ENCODE data around the gene MAML2.

Gene MAML2

DNA sequence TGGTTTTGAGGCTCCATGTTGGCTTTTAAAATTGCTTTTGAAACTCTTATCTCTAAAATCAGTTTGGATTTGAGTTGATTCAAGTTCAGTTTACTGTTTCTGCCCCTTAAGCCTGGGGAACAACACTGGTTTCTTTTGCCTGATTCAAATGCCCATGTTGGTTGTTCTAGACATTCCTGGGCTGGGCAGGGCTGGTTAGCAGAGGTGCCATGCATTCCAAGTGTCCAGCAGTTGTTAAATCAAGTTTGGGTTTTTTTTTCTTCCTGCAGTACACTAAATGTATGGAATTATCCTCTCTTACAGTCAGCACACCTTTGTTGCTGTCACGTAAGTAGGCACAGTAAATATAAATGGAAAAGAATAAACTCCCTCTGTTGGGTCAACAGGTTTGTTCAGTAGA lies 351.9 kb downstream of the MAML2 start:
- Histone ChIP-seq H3K36me3 (ENCODE audit: insufficient read depth, low read depth, low read length) (no peaks in the 10 kb centered on the region), H3K27ac (ENCODE audit: low read length) (no peak overlapping the region), H3K27me3 (ENCODE audit: insufficient read depth, low read length) (no peaks in the 10 kb centered on the region), H3K9me3 (ENCODE audit: insufficient read depth, low read depth, low read length) (no peaks in the 10 kb centered on the region), H3K9ac (ENCODE audit: low read depth, low read length) (no peak overlapping the region), H3K4me1 (ENCODE audit: insufficient read depth, low read length) (peaks cover 28% of the 10 kb centered on the region), H3K4me3 (ENCODE audit: low read length) (no peak overlapping the region)

DNA sequence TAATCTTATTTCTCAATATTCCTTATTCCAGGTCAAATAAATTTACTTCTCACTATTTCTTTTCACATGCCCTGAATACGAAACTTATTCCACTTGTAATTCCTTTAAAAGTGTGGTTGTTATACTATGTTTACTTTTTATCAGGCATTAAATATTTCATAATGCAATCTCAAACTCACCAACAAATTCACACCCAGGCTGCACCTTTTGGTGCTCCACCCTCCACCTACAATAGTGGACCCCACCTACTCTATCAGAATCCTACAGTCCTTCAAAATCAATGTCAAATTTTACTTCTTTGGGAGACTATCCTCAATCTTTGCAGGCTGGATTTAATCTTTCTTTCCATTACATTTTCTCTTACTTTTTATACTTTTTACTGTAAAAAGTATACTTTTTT lies 353.2 kb downstream of the MAML2 start:
- H3K27ac ChIP-seq (ENCODE audit: low read length): no peak overlapping the region
- H3K27me3 ChIP-seq (ENCODE audit: insufficient read depth, low read length): no peaks in the 10 kb centered on the region
- no peaks in the 10 kb centered on the region for H3K9me3 ChIP-seq (ENCODE audit: insufficient read depth, low read depth, low read length)
- H3K4me3 ChIP-seq (ENCODE audit: low read length): no peak overlapping the region
- H3K9ac ChIP-seq (ENCODE audit: low read depth, low read length): no peak overlapping the region
- H3K36me3 ChIP-seq (ENCODE audit: insufficient read depth, low read depth, low read length): no peaks in the 10 kb centered on the region
- peaks cover 28% of the 10 kb centered on the region for H3K4me1 ChIP-seq (ENCODE audit: insufficient read depth, low read length)

DNA sequence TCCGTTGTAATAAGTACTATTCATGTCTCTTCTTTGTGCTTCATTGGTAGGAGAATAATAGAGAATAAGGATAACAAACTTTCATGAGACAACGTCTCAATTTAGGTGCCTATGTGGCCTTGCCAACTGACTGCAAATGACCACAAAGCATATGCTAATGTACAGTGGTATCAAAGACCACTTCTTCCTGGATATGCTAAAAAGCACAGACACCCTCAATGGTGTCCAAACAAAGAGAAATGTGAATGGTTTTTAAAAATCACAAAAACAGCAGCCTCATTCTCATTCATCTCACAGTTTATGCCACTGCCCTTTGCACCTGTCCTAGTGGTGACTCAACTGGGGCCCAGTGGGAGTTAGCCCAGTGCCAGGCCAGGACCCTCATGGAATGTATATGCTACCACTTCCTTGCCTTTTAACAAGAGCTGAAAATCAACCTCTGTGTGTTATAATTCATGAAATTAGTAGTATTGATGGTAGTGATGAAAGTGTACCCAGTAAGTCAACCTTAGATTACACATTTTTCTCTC lies 353.9 kb downstream of the MAML2 start:
- no peaks in the 10 kb centered on the region for H3K36me3 ChIP-seq (ENCODE audit: insufficient read depth, low read depth, low read length)

DNA sequence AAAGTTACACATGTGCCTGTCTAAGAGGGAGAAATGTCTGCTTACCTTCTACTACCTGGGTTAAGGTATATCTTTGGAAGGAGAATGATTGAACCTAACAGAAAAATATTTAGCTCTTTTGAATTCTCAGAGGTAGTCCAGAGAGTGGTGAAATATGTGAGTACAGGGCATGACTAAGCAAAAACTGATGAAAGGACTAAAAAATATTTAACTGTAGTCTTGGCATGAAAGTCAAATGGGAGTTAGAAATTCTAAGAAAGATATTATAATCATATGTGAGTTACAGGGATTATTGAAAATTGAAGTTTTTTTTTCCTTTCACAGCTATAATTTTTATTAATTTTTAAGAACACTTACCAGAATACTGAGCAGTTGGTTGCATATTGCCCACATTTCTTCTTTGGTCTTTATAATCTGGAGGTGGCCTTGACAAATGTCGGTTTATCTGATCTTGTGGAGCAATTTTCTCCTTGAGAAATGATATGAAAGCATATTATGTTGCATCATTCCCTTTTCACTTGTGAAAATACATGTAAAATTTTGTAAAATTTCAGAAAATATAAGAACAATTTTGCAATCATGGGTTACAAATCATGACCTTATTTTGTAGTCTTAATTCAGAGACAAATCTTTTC lies 357.7 kb downstream of the MAML2 start:
- H3K4me3 ChIP-seq (ENCODE audit: low read length): no peak overlapping the region
- H3K9me3 ChIP-seq (ENCODE audit: insufficient read depth, low read depth, low read length): no peaks in the 10 kb centered on the region
- H3K4me1 ChIP-seq (ENCODE audit: insufficient read depth, low read length): peaks cover 15% of the 10 kb centered on the region
- H3K27ac ChIP-seq (ENCODE audit: low read length): no peak overlapping the region
- H3K9ac ChIP-seq (ENCODE audit: low read depth, low read length): no peak overlapping the region
- H3K27me3 ChIP-seq (ENCODE audit: insufficient read depth, low read length): no peaks in the 10 kb centered on the region
- no peaks in the 10 kb centered on the region for H3K36me3 ChIP-seq (ENCODE audit: insufficient read depth, low read depth, low read length)

More for the DNA sequence above, 353.9 kb downstream of the MAML2 start:
- no peak overlapping the region for H3K4me3 ChIP-seq (ENCODE audit: low read length)
- no peaks in the 10 kb centered on the region for H3K27me3 ChIP-seq (ENCODE audit: insufficient read depth, low read length)
- H3K4me1 ChIP-seq (ENCODE audit: insufficient read depth, low read length): peaks cover 28% of the 10 kb centered on the region
- no peak overlapping the region for H3K27ac ChIP-seq (ENCODE audit: low read length)
- H3K9me3 ChIP-seq (ENCODE audit: insufficient read depth, low read depth, low read length): no peaks in the 10 kb centered on the region
- no peak overlapping the region for H3K9ac ChIP-seq (ENCODE audit: low read depth, low read length)

DNA sequence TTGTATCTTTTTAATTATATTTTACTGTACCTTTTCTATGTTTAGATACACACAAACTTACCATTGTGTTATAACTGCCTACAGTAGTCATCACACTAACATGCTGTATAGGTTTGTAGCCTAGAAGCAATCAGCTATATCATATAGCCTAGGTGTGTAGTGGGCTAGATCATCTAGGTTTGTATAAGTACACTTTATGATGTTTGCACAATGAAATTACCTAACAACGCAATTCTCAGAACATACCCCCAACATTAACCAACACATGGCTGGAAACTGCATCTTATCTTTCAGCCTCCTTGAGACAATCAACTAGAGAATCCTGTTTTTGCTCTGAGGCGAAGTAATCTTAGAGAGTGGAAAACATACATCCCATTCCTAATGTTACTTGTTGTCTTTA lies 358.9 kb downstream of the MAML2 start:
- Histone ChIP-seq H3K9ac (ENCODE audit: low read depth, low read length) (no peak overlapping the region), H3K27me3 (ENCODE audit: insufficient read depth, low read length) (no peaks in the 10 kb centered on the region), H3K4me3 (ENCODE audit: low read length) (no peak overlapping the region), H3K27ac (ENCODE audit: low read length) (no peak overlapping the region), H3K4me1 (ENCODE audit: insufficient read depth, low read length) (peaks cover 3% of the 10 kb centered on the region; the same call in 1 of the 2 replicates), H3K9me3 (ENCODE audit: insufficient read depth, low read depth, low read length) (no peaks in the 10 kb centered on the region), H3K36me3 (ENCODE audit: insufficient read depth, low read depth, low read length) (no peaks in the 10 kb centered on the region)

DNA sequence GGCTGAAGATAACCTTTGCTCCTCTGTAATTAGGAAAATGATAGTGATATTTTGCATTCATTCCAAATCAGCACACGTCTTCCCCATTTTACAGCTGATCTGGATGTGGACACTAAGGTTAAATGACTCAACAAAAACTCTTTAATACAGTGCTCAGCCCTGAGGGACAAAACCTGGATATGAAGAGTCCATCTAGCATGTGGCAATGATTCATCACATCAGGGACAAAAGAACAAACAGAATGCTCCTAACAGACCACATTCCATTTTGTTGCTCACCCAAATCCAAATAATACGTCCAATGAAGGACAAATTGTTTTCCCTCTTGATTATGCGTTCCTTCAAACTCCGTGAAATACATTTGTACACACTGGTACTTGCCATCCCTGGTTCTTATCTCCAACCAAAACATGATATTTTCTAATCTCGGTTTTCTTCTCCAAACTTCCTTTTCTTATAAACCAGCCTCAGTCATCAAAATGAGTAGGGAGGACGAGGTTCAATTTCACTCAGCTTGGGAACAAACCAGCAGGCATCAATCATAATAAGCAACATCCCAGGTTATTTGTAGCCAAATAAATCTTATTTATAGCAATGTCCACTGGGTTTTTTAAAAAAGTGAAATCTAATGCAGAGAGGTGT lies 365.3 kb downstream of the MAML2 start:
- H3K27me3 ChIP-seq (ENCODE audit: insufficient read depth, low read length): no peaks in the 10 kb centered on the region
- H3K9me3 ChIP-seq (ENCODE audit: insufficient read depth, low read depth, low read length): no peaks in the 10 kb centered on the region
- H3K27ac ChIP-seq (ENCODE audit: low read length): no peak overlapping the region
- no peak overlapping the region for H3K9ac ChIP-seq (ENCODE audit: low read depth, low read length)
- no peaks in the 10 kb centered on the region for H3K4me1 ChIP-seq (ENCODE audit: insufficient read depth, low read length)
- H3K36me3 ChIP-seq (ENCODE audit: insufficient read depth, low read depth, low read length): no peaks in the 10 kb centered on the region
- no peak overlapping the region for H3K4me3 ChIP-seq (ENCODE audit: low read length)

DNA sequence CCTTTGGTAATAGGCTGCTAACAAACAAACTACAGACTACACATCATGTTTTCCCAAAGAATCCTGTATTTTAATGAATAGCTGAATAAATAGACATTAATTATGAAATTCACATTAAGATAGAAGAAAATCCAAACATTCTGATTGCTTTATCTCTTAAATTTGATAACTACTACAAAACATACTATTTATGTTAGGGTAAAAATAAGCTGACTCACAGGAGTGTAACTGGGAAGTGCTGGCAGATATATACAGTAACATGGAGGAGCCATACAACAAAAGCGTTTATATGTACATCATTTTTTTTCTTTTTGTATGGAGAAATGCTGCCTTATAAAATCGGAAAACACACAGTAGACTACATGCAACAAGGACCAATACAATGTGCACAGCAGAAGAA lies 366.4 kb downstream of the MAML2 start:
- Histone ChIP-seq H3K9ac (ENCODE audit: low read depth, low read length) (no peak overlapping the region), H3K27me3 (ENCODE audit: insufficient read depth, low read length) (no peaks in the 10 kb centered on the region)

DNA sequence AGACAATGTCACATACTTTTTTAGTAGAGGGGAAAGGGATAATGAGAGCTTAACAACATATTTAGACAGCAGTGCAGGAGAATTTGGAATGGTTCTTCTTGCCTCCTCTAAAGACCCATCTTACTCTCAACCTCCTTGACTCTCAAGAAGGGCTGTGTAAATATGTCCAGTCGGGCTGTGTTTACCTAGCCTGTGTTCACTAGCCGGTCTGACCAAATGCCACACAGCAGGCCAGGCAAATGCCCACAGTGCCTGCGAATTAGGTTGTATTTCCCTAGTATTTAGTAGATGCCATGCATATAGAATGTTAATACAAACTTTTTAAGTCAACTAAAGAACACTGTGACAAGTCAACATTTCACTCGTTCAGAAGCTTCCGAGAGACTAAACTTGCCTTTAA lies 367.7 kb downstream of the MAML2 start:
- Histone ChIP-seq H3K9me3 (ENCODE audit: insufficient read depth, low read depth, low read length) (no peaks in the 10 kb centered on the region), H3K9ac (ENCODE audit: low read depth, low read length) (no peak overlapping the region), H3K27me3 (ENCODE audit: insufficient read depth, low read length) (no peaks in the 10 kb centered on the region), H3K4me3 (ENCODE audit: low read length) (no peak overlapping the region), H3K36me3 (ENCODE audit: insufficient read depth, low read depth, low read length) (no peaks in the 10 kb centered on the region), H3K4me1 (ENCODE audit: insufficient read depth, low read length) (no peaks in the 10 kb centered on the region), H3K27ac (ENCODE audit: low read length) (no peak overlapping the region)

More for the DNA sequence above, 366.4 kb downstream of the MAML2 start:
- Histone ChIP-seq H3K27ac (ENCODE audit: low read length) (no peak overlapping the region), H3K9me3 (ENCODE audit: insufficient read depth, low read depth, low read length) (no peaks in the 10 kb centered on the region), H3K36me3 (ENCODE audit: insufficient read depth, low read depth, low read length) (no peaks in the 10 kb centered on the region), H3K4me3 (ENCODE audit: low read length) (no peak overlapping the region), H3K4me1 (ENCODE audit: insufficient read depth, low read length) (no peaks in the 10 kb centered on the region)

DNA sequence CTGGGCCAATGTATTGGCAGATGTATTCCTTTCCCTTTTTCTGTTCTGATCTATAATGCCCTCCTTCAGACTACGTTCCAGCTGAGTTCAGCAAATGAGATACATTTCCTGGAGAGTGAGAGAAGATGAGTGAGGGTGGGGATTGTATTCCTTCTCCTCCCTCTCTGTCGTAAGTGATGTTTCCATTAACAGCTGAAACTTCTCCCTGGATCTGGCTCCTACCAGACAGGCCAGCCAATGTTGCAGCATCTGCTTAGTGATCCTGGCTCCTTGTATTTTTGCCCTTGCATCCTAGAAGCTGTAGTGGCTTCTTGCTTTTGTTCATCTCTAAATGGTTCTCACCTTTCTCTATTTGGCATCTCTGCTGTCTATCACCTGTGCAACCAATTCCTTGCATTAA lies 370.9 kb downstream of the MAML2 start:
- H3K4me3 ChIP-seq (ENCODE audit: low read length): no peak overlapping the region
- no peaks in the 10 kb centered on the region for H3K27me3 ChIP-seq (ENCODE audit: insufficient read depth, low read length)
- H3K36me3 ChIP-seq (ENCODE audit: insufficient read depth, low read depth, low read length): no peaks in the 10 kb centered on the region
- H3K4me1 ChIP-seq (ENCODE audit: insufficient read depth, low read length): no peaks in the 10 kb centered on the region
- H3K27ac ChIP-seq (ENCODE audit: low read length): no peak overlapping the region
- H3K9me3 ChIP-seq (ENCODE audit: insufficient read depth, low read depth, low read length): no peaks in the 10 kb centered on the region
- no peak overlapping the region for H3K9ac ChIP-seq (ENCODE audit: low read depth, low read length)

DNA sequence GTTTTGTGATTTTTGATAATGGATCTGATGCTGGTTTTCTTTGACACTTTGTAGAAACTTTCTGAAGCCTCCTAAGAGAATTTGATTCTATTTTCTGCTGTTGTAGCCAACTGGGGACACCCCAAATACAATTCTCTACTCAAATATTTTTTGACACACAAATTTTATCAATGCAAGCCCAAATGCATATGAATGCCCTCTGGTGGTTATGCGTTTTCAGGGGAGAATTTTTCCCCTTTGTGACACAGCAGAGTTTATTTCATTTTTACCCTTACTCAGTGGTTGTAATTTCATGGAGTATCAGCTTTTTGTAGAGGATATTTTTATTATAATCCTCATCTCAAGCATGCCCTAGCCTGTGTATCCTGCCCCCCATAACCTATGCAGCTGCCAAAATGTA lies 374.4 kb downstream of the MAML2 start:
- no peaks in the 10 kb centered on the region for H3K4me1 ChIP-seq (ENCODE audit: insufficient read depth, low read length)
- H3K4me3 ChIP-seq (ENCODE audit: low read length): no peak overlapping the region
- H3K36me3 ChIP-seq (ENCODE audit: insufficient read depth, low read depth, low read length): no peaks in the 10 kb centered on the region
- no peak overlapping the region for H3K9ac ChIP-seq (ENCODE audit: low read depth, low read length)
- no peaks in the 10 kb centered on the region for H3K9me3 ChIP-seq (ENCODE audit: insufficient read depth, low read depth, low read length)
- H3K27ac ChIP-seq (ENCODE audit: low read length): no peak overlapping the region
- H3K27me3 ChIP-seq (ENCODE audit: insufficient read depth, low read length): no peaks in the 10 kb centered on the region

DNA sequence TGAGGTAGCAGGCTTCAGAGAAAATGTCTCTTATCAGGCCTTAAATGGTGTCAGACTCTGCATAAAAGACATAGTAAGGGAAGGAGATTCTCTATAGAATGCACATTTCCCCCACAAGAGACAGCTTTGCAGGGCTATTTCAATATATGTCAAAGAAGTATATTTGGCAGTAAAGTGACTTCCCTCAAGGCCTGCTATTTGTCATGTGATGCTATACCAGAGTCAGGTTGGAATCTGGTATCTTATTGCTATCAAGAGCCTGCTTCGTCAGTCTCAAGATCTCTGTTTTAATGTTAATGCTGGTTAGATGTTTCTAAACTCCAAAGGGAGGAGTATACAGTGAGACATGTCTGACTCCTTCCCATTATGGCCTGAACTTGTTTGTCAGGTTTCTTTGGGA lies 378.7 kb downstream of the MAML2 start:
- Histone ChIP-seq H3K36me3 (ENCODE audit: insufficient read depth, low read depth, low read length) (no peaks in the 10 kb centered on the region), H3K27ac (ENCODE audit: low read length) (no peak overlapping the region), H3K9ac (ENCODE audit: low read depth, low read length) (no peak overlapping the region), H3K9me3 (ENCODE audit: insufficient read depth, low read depth, low read length) (no peaks in the 10 kb centered on the region), H3K4me3 (ENCODE audit: low read length) (no peak overlapping the region), H3K4me1 (ENCODE audit: insufficient read depth, low read length) (no peaks in the 10 kb centered on the region), H3K27me3 (ENCODE audit: insufficient read depth, low read length) (no peaks in the 10 kb centered on the region)

DNA sequence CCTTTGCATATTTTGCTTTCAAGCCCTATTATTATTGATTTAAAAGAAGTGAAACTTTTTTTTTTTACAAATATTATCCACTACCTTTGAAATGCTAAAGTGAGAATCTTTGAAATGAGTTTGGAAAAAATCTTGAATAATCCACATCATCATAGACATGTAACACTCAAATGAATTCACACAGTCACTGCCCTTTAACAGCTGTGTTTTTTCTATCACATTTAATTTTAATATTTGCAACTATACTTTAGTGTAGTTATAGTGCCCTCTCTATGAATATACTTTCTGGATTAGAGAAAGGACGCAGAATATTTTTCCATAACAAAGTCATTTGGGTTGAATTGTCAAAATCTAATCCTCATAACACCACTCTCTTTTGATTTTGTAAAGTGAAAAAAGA lies 381.2 kb downstream of the MAML2 start:
- H3K36me3 ChIP-seq (ENCODE audit: insufficient read depth, low read depth, low read length): no peaks in the 10 kb centered on the region
- H3K9ac ChIP-seq (ENCODE audit: low read depth, low read length): no peak overlapping the region
- H3K9me3 ChIP-seq (ENCODE audit: insufficient read depth, low read depth, low read length): no peaks in the 10 kb centered on the region
- H3K27ac ChIP-seq (ENCODE audit: low read length): no peak overlapping the region
- no peak overlapping the region for H3K4me3 ChIP-seq (ENCODE audit: low read length)
- no peaks in the 10 kb centered on the region for H3K27me3 ChIP-seq (ENCODE audit: insufficient read depth, low read length)
- no peaks in the 10 kb centered on the region for H3K4me1 ChIP-seq (ENCODE audit: insufficient read depth, low read length)

Measured in iPS-20b (cell line).